ENCODE results near the gene UFD1.

UFD1 gene

GRCh38 chr22:19494676-19495173 is 15.7 kb upstream of the UFD1 start:
- DNase-seq, result no peak

GRCh38 chr22:19494001-19494560 is 15.1 kb upstream of the UFD1 start:
- DNase-seq, result no peak

- DNase-seq, result no peak
Observed at GRCh38 chr22:19492504-19493174, 13.6 kb upstream of the UFD1 start.

DNA sequence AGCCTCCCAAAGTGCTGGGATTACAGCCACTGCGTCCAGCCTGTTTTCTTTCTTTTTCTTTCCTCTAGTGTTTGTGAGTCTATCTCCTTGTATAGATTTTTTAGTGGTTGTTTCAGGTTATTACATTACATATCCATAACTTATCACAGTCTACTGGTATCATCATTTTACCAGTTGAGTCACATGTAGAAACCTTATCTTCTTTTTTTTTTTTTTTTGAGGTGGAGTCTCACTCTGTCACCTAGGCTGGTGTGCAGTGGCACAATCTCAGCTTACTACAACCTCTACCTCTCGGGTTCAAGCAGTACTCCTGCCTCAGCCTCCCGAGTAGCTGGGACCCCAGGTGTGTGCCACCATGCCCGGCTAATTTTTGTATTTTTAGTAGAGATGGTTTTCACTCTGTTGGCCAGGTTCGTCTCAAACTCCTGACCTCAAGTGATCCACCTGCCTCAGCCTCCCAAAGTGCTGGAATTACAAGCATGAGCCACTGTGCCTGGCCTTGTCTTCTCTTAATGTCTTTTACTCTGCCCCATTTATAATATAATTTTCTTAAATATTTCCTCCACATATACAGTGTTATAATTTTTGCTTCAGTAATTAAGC is 11.7 kb upstream of the UFD1 start:
- no peak for DNase-seq

DNA sequence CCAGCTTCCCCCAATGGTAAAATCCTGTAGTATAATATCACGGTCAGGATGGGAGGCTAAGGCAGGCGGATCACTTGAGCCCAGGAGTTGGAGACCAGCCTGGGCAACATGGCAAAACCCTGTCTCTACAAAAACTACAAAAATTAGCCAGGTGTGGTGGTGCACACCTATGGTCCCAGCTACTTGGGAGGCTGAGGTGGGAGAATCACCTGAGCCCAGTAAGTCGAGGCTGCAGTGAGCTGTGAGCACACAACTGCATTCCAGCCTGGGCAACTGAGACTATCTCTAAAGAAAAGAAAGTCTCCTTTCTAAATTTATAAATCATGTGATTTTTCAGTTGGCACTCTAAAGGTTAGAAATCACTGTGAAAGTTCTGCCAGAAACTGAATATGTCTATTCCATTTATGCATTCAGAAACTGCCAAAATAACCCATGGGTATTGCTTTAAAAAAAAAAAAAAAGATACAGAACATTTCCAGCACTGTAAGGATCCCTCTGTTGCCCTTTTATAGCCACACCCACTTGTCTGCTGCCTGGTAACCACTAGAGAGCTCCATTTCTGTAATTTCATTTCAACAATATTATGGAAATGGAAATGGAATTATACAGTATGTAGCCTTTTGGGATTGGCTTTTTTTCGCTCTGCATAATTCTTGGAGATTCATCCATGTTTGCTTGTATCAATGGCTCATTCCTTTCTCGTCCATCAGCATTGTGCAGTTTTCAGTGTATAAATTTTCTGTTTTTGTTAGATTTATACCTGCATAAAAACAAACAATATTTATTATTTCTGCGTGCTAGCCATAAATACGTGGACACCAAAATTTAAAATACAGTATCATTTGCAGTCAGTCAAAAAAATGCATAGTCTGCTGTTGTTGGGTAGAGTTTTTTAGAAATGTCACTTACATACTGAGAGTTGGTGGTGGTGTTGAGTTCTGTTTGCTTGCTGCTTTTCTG is 10.2 kb upstream of the UFD1 start:
- DNase-seq, result no peak

DNA sequence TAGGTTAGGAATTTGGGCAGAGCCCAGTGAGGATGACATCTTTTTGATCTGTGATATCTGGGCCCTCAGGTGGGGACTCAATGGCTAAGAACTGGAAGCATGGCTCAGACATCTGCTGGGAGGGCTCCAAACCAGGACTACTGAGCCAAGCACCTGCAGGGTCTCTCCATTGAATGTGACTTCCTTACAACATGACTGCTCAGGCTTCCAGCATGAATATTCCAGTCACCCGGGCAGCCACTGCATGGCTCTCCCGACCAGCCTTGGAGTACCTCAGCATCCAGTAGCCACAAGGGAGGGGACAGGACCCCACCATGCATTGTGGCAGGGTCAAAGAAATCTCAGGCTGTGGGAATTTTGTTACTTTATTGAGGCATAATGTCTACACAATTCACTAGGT is 9.3 kb upstream of the UFD1 start:
- no peak for DNase-seq

DNA sequence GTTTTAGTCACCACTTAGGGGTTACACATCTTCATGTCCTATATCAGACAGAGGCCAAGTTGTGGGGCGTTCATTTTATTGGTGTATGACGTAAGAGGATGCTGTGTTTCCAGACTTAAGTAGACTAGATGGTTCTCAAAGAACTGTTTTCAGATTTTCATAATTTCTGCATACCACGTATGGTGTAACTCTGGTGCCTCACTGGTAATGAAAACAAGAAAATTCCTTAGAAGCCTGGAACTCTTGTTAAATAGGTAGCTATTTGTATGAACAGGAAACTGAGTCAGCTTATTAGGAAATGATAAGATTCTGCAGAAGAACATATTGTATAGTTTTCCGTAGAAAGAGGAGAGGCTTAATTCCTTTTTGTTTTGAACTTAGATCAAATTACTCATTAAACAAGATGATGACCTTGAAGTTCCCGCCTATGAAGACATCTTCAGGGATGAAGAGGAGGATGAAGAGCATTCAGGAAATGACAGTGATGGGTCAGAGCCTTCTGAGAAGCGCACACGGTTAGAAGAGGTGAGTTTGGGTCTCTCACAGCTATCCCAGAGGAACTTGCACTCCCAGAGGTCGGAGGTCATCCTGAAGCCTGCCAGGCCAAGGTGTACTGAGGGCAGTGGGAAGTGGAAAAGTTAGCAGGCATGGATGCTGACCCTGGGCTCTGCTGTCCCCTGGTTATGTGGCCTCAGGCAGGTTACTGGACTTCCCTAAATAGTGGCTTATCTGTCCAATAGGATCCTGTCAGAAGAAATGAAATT is 4.7 kb upstream of the UFD1 start:
- no peak for DNase-seq

GRCh38 chr22:19482297-19482696 is 3.3 kb upstream of the UFD1 start:
- no peak for DNase-seq

DNA sequence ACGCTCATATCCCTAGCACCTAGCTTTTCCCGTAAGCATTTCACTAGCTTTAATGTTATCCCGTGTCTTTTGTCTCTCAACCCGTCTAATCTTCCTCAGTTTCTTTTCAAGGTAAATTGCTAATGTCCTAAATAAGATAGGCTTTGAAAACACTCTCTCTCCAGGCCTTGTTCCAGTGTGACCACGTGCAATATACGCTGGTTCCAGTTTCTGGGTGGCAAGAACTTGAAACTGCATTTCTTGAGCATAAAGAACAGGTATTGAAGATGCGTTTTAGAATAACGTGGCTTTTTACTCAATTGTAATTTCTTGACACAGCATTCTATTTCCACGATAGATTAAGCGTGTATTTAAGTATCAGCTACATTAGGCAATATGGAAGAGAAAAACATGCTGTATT is 1.8 kb upstream of the UFD1 start:
- no peak for DNase-seq

GRCh38 chr22:19480173-19480568 is 1.2 kb upstream of the UFD1 start:
- DNase-seq, result no peak

GRCh38 chr22:19479355-19480172 is 571 bp upstream of the UFD1 start, which contains the start of gene CDC45:
Gene CDC45, plus strand, starts transcription at chr22:19479920. Its CDS starts 49 bp downstream, at chr22:19479969.
- DNase-seq, result peak; percentile 93

- DNase-seq, result peak; percentile 12
Observed at GRCh38 chr22:19478045-19478900, 720 bp downstream of the UFD1 start.

DNA sequence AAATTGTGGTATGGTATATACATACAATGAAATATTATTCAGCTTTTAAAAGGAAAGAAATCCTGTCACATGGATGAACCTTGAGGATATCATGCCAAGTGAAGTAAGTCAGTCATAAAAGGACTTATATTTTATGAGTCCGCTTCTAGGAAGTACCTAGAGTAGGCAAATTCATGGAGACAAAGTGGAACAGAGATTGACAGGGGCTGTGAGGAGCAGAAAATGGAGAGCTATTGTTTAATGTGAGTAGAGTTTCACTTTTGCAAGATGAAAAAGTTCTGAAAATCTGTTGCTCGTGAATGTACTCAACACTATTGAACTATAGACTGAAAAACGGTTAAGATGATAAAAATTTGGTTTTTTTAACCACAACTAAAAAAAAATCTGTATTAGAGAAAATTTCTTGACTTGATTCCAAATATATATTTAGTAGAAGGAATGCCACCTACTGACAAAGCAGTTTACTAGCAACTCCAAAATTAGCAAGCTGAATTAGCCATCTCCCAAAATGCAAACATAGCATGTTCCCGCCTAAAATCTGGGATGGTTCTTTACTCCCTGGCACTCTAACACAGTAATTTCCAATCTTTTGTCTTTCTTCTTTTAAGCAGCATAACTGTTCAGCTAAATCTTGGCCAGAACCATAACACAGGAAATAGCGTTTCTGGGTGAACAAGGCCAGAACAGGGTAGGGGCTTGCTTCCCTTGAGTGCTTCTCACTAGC is 1.5 kb downstream of the UFD1 start:
- no peak for DNase-seq

DNA sequence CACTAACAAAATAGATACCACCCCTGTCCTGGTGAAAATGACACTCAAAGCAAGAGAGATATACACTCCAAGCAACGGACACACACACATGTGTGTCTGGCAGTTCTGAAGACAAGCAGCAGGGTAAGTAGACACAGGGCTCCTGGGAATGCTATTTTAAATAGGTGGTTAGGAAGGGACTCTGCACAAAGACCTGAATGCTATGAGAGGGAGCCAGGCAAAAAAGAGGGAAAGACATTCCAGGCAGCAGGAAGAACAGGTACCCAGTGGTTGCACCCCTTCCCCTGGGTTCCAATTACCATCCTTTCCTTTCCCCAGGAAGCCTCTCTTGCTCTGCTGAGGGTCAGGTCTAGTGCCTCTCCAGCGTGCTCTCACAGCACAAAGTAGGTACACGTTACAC is 3.0 kb downstream of the UFD1 start:
- no peak for DNase-seq

- DNase-seq, result no peak
Observed at GRCh38 chr22:19473578-19473977, 5.4 kb downstream of the UFD1 start.

DNA sequence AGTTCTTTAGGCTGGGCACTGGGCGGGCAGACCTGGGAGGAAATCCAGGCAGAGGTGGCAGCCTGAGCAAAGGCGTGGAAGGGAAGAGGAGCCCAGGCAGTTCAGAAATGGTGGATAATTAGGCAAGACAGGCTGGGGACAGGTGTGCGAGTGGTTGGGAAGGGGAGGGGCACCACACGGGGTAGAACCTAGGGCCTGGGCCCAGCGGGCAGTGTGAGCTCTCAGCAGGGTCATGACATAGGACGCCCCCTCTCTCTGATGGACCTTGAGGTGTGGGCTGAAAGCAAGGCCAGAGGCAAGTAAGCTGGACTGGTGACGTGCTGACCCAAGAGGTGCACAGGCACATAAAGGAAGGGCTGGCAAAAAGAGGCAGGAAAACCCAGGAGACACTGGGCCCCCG is 6.8 kb downstream of the UFD1 start:
- no peak for DNase-seq

DNA sequence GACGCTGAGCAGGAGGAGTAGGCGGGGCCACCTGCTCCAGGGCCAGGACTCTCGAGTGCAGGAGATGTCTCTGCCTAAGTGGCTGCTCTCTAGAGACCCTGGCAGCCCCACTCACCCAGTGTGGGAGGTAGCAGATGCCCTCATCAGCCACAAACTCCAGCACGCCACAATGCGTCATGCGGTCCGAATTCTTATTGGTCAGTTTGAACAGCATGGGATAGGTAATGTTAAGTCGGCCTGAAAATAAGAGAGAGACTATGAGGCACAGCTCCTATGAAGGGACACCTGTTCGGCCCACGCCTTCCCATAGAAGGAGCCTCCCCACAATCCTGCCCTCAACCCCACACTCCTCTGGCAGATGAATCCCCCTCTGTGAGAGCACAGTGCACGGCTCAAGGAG is 7.4 kb downstream of the UFD1 start:
- DNase-seq, result no peak

GRCh38 chr22:19470010-19470409 is 9.0 kb downstream of the UFD1 start:
- no peak for DNase-seq

DNA sequence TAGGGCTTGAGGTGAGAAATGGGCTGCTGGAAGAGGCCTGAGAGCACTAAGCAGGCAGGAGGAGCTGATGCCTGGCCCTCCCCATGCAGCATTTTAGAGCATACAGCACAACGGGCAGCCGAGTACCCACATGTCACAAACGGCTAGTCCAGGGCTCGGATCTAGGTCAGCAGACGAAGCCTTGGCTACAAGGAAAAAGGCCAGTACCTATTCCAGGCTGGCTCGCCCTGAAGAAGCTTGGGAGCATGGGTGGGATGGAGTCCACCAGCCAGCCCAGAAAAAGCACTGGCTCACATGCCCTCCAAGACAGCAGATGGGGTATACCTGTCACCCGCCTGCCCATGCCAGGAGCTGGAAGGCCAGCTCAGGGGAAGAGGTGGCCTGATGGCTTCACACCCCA is 9.6 kb downstream of the UFD1 start:
- no peak for DNase-seq

DNA sequence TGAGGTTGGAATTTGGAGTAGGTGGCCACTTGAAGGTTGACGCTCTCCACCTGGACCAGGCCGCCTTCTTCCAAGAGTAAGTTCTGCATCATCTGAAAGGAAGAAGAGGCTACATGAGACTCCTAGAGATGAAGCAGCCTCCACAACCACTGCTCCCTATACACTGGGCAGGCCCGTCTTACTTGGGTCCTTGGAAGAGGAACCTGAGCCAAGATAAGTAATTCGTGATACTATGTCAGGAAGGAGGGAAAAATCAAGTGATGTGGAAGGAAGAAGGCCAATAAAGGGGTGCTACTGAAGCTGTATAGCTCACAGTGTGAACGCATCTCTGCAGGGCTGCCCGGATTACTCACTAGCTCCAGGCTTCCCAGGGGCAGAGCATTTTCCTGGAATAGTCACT is 11.1 kb downstream of the UFD1 start:
- DNase-seq, result no peak
